ENCODE measurements around the gene TMEM128.
"Not testable (repeated sequence)": the region's sequence is repeated elsewhere in the genome, so short reads cannot be mapped to it uniquely, and the experiment has no call there.

The TMEM128 gene

GRCh38 chr4:4254199-4254598, 6.2 kb upstream of the TMEM128 start:
- no peak for TF ChIP-seq MYC (IDR thresholded peaks at IDR 0.05; ENCODE audit: low read depth, low read length)
- no peak for TF ChIP-seq MAX (IDR thresholded peaks at IDR 0.05; ENCODE audit: low read depth, low read length)
- TF ChIP-seq CTCF (IDR thresholded peaks at IDR 0.05; ENCODE audit: low read depth, low read length), result no peak
- no peak for TF ChIP-seq POLR2A (IDR thresholded peaks at IDR 0.05; ENCODE audit: extremely low read depth, insufficient read length)
- no peak overlapping the region for H3K4me3 ChIP-seq (ENCODE audit: low read depth, low read length)
- DNase-seq (ENCODE audit: low read depth), result no peak

- H3K4me3 ChIP-seq (ENCODE audit: low read depth, low read length), result no peak overlapping the region
- no peak for DNase-seq (ENCODE audit: low read depth)
- no peak for TF ChIP-seq MAX (IDR thresholded peaks at IDR 0.05; ENCODE audit: low read depth, low read length)
Observed at GRCh38 chr4:4249866-4250265, 1.8 kb upstream of the TMEM128 start.

GRCh38 chr4:4249342-4249741, 1.3 kb upstream of the TMEM128 start:
- peak overlapping the region; percentile 92 for H3K4me3 ChIP-seq (ENCODE audit: low read depth, low read length)
- not testable (repeated sequence) for DNase-seq (ENCODE audit: low read depth)

GRCh38 chr4:4248885-4249203, 821 bp upstream of the TMEM128 start:
- peak; percentile 40 for DNase-seq (ENCODE audit: low read depth)
- TF ChIP-seq POLR2A (IDR thresholded peaks at IDR 0.05; ENCODE audit: extremely low read depth, insufficient read length) (no peak), MAX (IDR thresholded peaks at IDR 0.05; ENCODE audit: low read depth, low read length) (no peak), CTCF (IDR thresholded peaks at IDR 0.05; ENCODE audit: low read depth, low read length) (no peak), MYC (IDR thresholded peaks at IDR 0.05; ENCODE audit: low read depth, low read length) (no peak)
- H3K4me3 ChIP-seq (ENCODE audit: low read depth, low read length), result peak overlapping the region; percentile 92

GRCh38 chr4:4247696-4248028, 361 bp downstream of the TMEM128 start:
- H3K4me3 ChIP-seq (ENCODE audit: low read depth, low read length), result peak overlapping the region; percentile 92
- TF ChIP-seq MAX (IDR thresholded peaks at IDR 0.05; ENCODE audit: low read depth, low read length) (no peak), MYC (IDR thresholded peaks at IDR 0.05; ENCODE audit: low read depth, low read length) (no peak)
- DNase-seq (ENCODE audit: low read depth), result no peak

GRCh38 chr4:4245172-4245571, 2.9 kb downstream of the TMEM128 start:
- TF ChIP-seq MYC (IDR thresholded peaks at IDR 0.05; ENCODE audit: low read depth, low read length) (no peak), CTCF (IDR thresholded peaks at IDR 0.05; ENCODE audit: low read depth, low read length) (no peak), MAX (IDR thresholded peaks at IDR 0.05; ENCODE audit: low read depth, low read length) (no peak), POLR2A (IDR thresholded peaks at IDR 0.05; ENCODE audit: extremely low read depth, insufficient read length) (no peak)
- DNase-seq (ENCODE audit: low read depth), result no peak
- H3K4me3 ChIP-seq (ENCODE audit: low read depth, low read length), result no peak overlapping the region

- not testable (repeated sequence) for DNase-seq (ENCODE audit: low read depth)
Observed at GRCh38 chr4:4239551-4239950, 8.5 kb downstream of the TMEM128 start.

GRCh38 chr4:4233610-4234009, 14.4 kb downstream of the TMEM128 start:
- TF ChIP-seq POLR2A (IDR thresholded peaks at IDR 0.05; ENCODE audit: extremely low read depth, insufficient read length) (no peak), MAX (IDR thresholded peaks at IDR 0.05; ENCODE audit: low read depth, low read length) (no peak), MYC (IDR thresholded peaks at IDR 0.05; ENCODE audit: low read depth, low read length) (no peak), CTCF (IDR thresholded peaks at IDR 0.05; ENCODE audit: low read depth, low read length) (no peak)
- no peak for DNase-seq (ENCODE audit: low read depth)
- H3K4me3 ChIP-seq (ENCODE audit: low read depth, low read length), result no peak overlapping the region

More at GRCh38 chr4:4239551-4239950, 8.5 kb downstream of the TMEM128 start:
- H3K4me3 ChIP-seq (ENCODE audit: low read depth, low read length), result not testable (repeated sequence)
